OCI-LY7 (cell line): ENCODE data around the gene SCN1B. TPM values are rescaled to one million over a fixed set of nuclear protein-coding genes. Genes with fewer than 3 reads are reported as not detected.

ENCODE experiments used
- BruUV-seq: library from RNA; stranded (reverse); fragments of 400-500 nt; replicated peaks from 2 replicates; lab custom pipeline; 2021; lab: Mats Ljungman, UMichigan
- CTCF ChIA-PET: fragments of 300-600 bp; sonication (Branson Sonifier 250); formaldehyde crosslinking; loops from one replicate; lab custom pipeline; 2022; ENCODE audit warnings: antibody characterized with exemption; ENCODE audit not compliant: unreplicated experiment; lab: Charles Lee
- POLR2A ChIA-PET: fragments of 300-600 bp; sonication (Branson Sonifier 250); formaldehyde crosslinking; loops from one replicate; lab custom pipeline; 2022; ENCODE audit warnings: antibody characterized with exemption; lab: Charles Lee
- DNase-seq: peaks from one replicate; pipeline ENCODE4 v3.0.0-alpha.2; 2015; ENCODE audit warnings: low spot score
- H2AFZ ChIP-seq: fragments of 200-600 bp; sonication (generic), shearing (Covaris generic); 2 replicates; pipeline ENCODE4 v1.6.1; 2014; ENCODE audit warnings: mild to moderate bottlenecking, antibody characterized with exemption, low read length, moderate library complexity
- H3K27ac ChIP-seq: fragments of 200-600 bp; sonication (generic); 2 replicates; pipeline ENCODE4 v1.5.1; 2014; ENCODE audit warnings: mixed run types, low read depth, mild to moderate bottlenecking, moderate library complexity, low read length, inconsistent platforms; ENCODE audit not compliant: poor library complexity, severe bottlenecking
- H3K36me3 ChIP-seq: fragments of 200-600 bp; sonication (generic); 2 replicates; pipeline ENCODE4 v1.6.1; 2014; ENCODE audit warnings: mild to moderate bottlenecking, antibody characterized with exemption, low read length, moderate library complexity, mixed read lengths; ENCODE audit not compliant: insufficient read depth
- H3K4me1 ChIP-seq: fragments of 200-600 bp; sonication (generic); 2 replicates; pipeline ENCODE4 v1.5.1; 2014; ENCODE audit warnings: mild to moderate bottlenecking, low read length; ENCODE audit not compliant: insufficient read depth, poor library complexity, severe bottlenecking
- H3K4me2 ChIP-seq: fragments of 200-600 bp; sonication (generic); 2 replicates; pipeline ENCODE4 v1.6.1; 2014; ENCODE audit warnings: mild to moderate bottlenecking, low read length
- H3K4me3 ChIP-seq: fragments of 200-600 bp; sonication (generic); 2 replicates; pipeline ENCODE4 v1.5.1; 2014; ENCODE audit warnings: mild to moderate bottlenecking, low read depth, low read length; ENCODE audit not compliant: poor library complexity, severe bottlenecking
- H3K79me2 ChIP-seq: fragments of 200-600 bp; sonication (generic); 2 replicates; pipeline ENCODE4 v1.6.1; 2016; ENCODE audit warnings: low read depth, mild to moderate bottlenecking, low read length, moderate library complexity, mixed read lengths; ENCODE audit not compliant: insufficient read depth
- H3K9me2 ChIP-seq: fragments of 200-600 bp; sonication (generic); 2 replicates; pipeline ENCODE4 v1.6.1; 2016; ENCODE audit warnings: mild to moderate bottlenecking, low read length, mixed read lengths; ENCODE audit not compliant: insufficient read depth
- H3K9me3 ChIP-seq: fragments of 200-600 bp; sonication (generic); 2 replicates; pipeline ENCODE4 v1.6.1; 2014; ENCODE audit warnings: mild to moderate bottlenecking, mixed run types, low read length, mixed read lengths
- H4K20me1 ChIP-seq: fragments of 200-600 bp; sonication (generic); 2 replicates; pipeline ENCODE4 v1.6.1; 2014; ENCODE audit warnings: mild to moderate bottlenecking, antibody characterized with exemption, low read length, moderate library complexity, mixed read lengths; ENCODE audit not compliant: insufficient read depth
- CTCF ChIP-seq: fragments of 200-600 bp; sonication (generic); conservative IDR thresholded peaks from 2 replicates; pipeline ENCODE4 v1.5.1; 2014; ENCODE audit warnings: mild to moderate bottlenecking, antibody characterized with exemption, low read length, moderate library complexity, mixed read lengths
- EZH2phosphoT487 ChIP-seq: fragments of 200-600 bp; sonication (generic); IDR thresholded peaks from 2 replicates; pipeline ENCODE4 v1.6.1; 2018; ENCODE audit warnings: low read depth, borderline replicate concordance, mild to moderate bottlenecking, mixed run types, antibody characterized with exemption, low read length, moderate library complexity, mixed read lengths
- intact Hi-C: fragments of 100-400 bp; cut with micrococcal nuclease; formaldehyde crosslinking; loops from one replicate; pipeline ENCODE4 v1.10.0; 2022; ENCODE audit not compliant: unreplicated experiment
- total RNA-seq, 2 experiments: library from RNA; depleted of rRNA in 1 of 2; stranded (reverse); fragments of >200 nt in 1 of 2; shearing (Covaris generic) in 1 of 2; gene quantifications; 2 replicates each; pipeline ENCODE4 v1.2.3, GENCODE V29; 2014 to 2022

SCN1B gene
- total RNA-seq, 2 experiments from 2014 or later, result 0.41 to 3.1 TPM

DNA sequence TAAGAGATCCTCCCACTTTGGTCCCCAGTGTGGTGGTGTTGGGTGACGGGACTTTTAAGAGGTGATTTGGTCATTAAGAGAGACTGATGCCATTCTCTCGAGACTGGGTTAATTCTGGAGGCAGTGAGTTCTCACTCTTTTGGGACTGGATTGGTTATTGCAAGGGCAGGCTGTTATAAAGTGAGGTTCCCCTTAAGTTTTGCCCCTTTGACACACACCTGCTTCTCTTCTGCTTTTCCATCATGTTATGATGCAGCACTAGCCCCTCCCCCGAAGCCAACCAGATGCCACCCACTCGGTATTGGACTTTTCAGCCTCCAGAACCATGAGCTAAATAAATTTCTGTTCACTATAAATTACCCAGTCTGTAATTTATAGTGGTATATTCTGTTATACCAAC is 46.5 kb upstream of the SCN1B start:
- H4K20me1 ChIP-seq, result no peaks in the 10 kb centered on the region
- H2AFZ ChIP-seq, result no peak overlapping the region
- no peak for DNase-seq
- TF ChIP-seq CTCF (no peak), EZH2phosphoT487 (no peak)
- intact Hi-C loops, result no loop called here
- peaks cover 13% of the 10 kb centered on the region for H3K4me1 ChIP-seq
- H3K9me3 ChIP-seq, result peaks cover 8% of the 10 kb centered on the region; the same call in 1 of the 2 replicates
- POLR2A ChIA-PET, result no interaction called here
- H3K79me2 ChIP-seq, result no peaks in the 10 kb centered on the region
- CTCF ChIA-PET, result no interaction called here
- H3K4me2 ChIP-seq, result no peak overlapping the region
- no peaks in the 10 kb centered on the region for H3K9me2 ChIP-seq
- no peak overlapping the region for H3K27ac ChIP-seq
- no TSS peak for BruUV-seq
- no peaks in the 10 kb centered on the region for H3K36me3 ChIP-seq
- no peak overlapping the region for H3K4me3 ChIP-seq

- no peaks in the 10 kb centered on the region for H3K79me2 ChIP-seq
- no peak overlapping the region for H3K4me3 ChIP-seq
- H3K4me1 ChIP-seq, result peaks cover 13% of the 10 kb centered on the region
- POLR2A ChIA-PET, result no interaction called here
- H3K4me2 ChIP-seq, result no peak overlapping the region
- CTCF ChIA-PET, result no interaction called here
- no peak overlapping the region for H3K27ac ChIP-seq
- TF ChIP-seq CTCF, result no peak
- TF ChIP-seq EZH2phosphoT487, result no peak
- BruUV-seq, result no TSS peak
- no peaks in the 10 kb centered on the region for H4K20me1 ChIP-seq
- H3K9me2 ChIP-seq, result no peaks in the 10 kb centered on the region
- no peak for DNase-seq
- peaks cover 8% of the 10 kb centered on the region; the same call in 1 of the 2 replicates for H3K9me3 ChIP-seq
- intact Hi-C loops, result no loop called here
- no peaks in the 10 kb centered on the region for H3K36me3 ChIP-seq
- no peak overlapping the region for H2AFZ ChIP-seq
Measured at GRCh38 chr19:34984287-34984686, 46.0 kb upstream of the SCN1B start.

DNA sequence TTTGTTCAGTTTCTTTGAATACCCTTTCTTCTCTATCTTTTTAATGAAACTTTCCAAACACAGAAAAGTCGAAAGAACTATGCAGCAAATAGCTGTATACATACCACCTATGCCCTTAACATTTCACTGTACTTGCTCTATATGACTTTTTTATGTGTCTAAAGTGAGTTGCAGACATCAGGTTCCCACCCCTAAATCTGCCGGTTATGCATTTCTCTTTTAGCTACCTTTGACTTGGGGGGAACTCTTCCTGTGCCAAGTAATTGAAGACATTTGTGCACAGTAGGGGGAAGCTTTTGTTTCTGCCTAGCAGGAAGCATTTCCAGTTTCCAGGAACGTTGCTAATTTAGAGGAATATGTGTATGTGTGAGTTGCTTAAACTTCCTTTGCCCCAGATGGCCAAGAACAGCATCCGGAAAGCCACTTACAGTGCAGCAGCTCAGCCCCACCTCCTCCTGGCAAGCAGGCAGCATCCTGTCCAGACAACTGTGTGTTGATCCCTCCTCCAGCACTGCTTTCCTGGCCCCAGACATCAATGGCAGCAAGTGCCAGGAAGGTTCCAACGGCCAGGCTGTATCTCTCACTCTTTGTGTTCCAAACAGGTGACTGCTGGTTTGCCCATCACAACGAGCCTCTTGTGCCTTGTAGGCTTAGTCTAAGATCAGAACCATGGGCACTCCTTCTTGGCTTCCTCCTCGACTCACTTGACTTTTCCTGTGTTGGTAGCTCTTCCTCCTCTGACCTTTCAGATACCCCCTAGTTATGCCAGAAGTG is 44.8 kb upstream of the SCN1B start:
- DNase-seq, result peak; percentile 50
- Histone ChIP-seq H3K4me3 (no peak overlapping the region), H3K79me2 (no peaks in the 10 kb centered on the region), H3K27ac (no peak overlapping the region), H3K4me2 (peak overlapping the region; percentile 49), H3K9me3 (peaks cover 8% of the 10 kb centered on the region; the same call in 1 of the 2 replicates), H3K36me3 (no peaks in the 10 kb centered on the region), H2AFZ (peak overlapping the region; percentile 83), H3K9me2 (no peaks in the 10 kb centered on the region), H4K20me1 (no peaks in the 10 kb centered on the region), H3K4me1 (peaks cover 13% of the 10 kb centered on the region)
- no peak for TF ChIP-seq EZH2phosphoT487
- TF ChIP-seq CTCF, result no peak
- intact Hi-C loops, result no loop called here
- CTCF ChIA-PET, result interaction anchor here (0.5 to 1.0 kb wide), 2 partner anchors 11 to 422 kb away, joined by 4 read pairs; no protein-coding TSS in a partner anchor
- POLR2A ChIA-PET, result interaction anchor here (0.6 kb wide), 1 partner anchor 150 kb away, joined by 3 read pairs; no protein-coding TSS in a partner anchor
- no TSS peak for BruUV-seq
